Activated T-helper 1 cell treated with anti-CD3 and anti-CD28 coated beads, Interleukin-2, amount 50 U/mL, for 16 hours (primary cell): Measurements from ENCODE around the gene GRB2.
A peak's percentile ranks its signal among the peaks of the same experiment; 100 is the strongest.

Source experiments
- DNase-seq, 2 donors: peaks; one replicate each; pipeline ENCODE4 v3.0.0-alpha.2; 2020; ENCODE audit warnings: low read depth in 1 of 2, low spot score in 1 of 2

Gene GRB2

DNA sequence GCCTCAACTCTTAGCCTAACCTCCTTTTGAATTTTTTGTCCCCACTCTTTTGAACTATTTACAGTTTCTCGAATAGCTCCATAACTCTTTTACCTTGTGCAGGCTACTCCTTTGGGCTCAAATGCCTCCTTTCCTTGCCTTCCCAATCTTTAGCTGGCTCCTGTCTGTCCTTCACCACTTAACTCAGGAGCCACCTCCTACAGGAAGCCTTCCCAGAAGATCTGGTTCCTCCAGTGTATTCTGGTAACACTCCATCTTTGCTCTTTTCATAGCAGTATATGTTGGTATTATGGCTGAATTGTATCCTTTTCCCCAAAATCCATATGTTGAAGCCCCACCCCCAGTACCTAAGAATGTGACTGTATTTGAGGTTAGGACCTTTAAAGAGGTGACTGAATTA, 9.0 kb upstream of the GRB2 start:
- no peak for DNase-seq

DNA sequence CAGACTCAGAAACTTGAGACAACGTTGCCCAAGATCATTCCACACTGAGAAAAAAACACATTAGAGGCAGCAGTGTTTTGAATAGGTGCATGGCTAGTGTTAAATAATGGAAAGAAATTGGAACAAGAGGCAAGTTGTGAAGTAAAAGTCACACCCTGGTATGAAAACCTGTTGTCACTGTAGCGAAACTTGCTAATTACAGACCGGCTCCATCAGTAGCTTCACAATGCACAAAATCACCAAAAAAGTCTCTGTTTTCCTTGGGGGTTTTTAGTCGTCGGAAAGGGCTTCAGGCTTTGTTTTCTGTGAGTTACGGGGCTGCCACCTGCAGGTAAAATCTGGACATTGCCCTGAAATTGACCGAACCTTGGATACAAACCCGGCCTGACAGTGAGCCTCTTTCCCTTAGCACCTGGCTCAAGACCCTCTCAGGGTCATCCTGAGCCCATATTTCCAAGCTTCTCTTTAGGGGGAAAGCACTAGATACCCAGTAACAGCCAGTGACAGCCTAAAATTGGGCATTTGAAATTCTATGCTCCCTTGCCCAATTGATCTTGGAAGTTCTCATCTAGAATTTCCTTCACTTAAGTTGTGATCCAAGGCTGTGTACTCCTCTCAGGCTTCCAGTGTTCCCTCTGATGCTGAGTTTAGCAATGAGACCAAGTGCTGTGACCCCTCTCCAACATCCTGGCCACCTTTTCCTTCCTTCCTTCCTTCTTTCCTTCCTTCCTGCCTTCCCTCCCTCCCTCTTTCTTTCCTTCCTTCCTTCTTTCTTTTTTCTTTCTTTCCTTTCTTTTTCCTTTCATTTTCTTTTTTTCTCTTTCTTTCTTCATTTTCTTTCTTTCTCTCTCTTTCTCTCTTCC, 7.2 kb upstream of the GRB2 start:
- peak; percentile 30 to 56 for DNase-seq

DNA sequence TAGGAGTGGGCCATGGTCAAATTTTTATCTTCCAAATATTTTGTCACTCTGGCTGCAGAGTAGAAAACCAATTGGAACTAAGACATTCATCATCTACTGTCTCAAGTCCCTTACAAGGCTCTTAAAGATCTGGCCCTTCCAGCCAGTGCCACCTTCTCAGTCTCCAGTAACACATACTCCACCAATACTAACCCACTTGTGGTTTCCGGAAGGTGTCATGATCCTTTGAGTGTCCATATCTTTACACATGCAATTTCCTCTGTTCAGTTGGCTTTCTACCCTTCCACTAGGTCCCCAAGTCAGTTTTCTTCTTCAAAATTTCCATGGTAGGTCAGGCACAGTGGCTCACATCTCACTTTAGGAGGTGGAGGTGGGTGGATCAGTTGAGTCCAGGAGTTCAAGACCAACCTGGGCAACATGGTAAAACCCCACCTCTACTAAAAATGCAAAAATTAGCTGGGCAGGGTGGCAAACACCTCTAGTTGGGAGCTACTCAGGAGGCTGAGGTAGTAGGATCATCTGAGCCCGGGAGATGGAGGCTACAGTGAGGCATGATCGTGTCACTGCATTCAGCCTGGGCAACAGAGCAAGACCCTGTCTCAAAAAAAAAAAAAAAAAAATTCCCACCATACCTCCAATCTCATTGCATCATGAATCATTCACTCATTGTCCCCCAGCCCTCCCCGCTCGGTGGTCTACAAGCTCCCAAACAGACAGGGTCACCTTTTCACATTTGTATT, 6.0 kb upstream of the GRB2 start:
- no peak for DNase-seq

DNA sequence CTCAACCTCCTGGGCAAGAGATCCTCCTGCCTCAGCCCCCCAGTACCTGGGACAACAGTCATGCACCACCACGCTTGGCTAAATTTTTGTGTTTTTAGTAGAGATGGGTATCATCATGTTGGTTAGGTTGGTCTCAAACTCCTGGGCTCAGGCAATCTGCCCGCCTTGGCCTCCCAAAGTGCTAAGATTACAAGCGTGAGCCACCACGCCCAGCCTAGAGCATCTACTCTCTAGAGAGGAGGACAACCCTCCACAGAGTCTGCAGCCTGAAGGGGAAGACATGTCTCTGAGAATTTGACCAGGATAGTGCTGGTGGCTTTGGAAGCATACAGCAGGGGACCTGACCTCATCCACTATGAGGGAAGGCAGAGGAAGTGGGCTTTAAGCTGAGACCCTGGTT, 4.7 kb upstream of the GRB2 start:
- no peak for DNase-seq

DNA sequence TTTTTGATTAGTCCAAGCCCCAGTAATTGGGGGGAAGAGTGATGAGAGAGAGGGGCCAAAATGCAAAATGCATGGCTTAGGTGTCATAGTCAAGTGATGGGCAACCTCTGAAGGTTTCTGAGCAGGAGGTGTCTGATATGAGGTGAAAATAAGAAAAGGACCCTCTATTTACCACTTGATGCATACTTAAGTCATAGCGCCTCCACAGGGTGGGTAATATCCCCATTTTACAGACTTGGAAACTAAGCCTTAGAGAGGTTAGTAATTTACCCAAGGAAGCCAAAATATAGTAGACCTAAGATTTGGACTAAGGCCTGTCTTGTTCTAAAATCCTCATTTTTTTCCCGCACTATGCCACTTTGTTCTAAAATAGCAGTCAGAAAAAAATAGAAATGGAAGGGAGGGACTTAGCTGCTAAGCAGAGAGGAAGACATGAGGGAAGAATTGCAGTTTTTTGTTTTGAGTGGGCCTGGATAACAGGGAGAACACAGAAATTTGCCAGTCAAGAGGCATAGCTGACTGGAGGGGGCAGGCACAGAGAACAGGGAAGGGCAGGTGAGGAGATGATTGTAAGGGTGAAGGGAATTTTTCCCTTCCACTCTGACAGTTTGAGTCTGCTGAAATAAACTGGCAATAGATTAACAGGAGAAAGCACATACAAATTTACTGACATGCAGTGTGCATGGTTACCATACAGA, 2.3 kb upstream of the GRB2 start:
- no peak for DNase-seq

DNA sequence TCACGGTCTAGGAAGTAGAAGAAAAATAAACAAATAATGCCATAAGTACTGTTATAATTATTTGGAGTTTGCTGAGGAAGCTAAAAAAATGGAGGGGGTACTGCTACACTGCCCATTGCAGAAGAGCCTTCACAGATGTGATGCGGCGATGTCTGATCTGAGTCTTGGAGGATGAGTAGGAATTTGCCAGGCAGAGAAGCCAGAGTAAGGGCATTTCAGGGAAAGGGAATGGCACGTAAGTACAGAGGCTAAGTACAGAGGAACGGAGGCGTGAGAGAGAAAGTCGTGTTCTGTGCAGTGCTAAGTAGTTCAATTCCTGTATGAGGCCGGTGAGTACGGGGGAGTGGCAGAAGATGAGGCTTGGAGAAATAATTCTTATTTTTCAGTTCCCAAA, 741 bp upstream of the GRB2 start:
- no peak for DNase-seq

DNA sequence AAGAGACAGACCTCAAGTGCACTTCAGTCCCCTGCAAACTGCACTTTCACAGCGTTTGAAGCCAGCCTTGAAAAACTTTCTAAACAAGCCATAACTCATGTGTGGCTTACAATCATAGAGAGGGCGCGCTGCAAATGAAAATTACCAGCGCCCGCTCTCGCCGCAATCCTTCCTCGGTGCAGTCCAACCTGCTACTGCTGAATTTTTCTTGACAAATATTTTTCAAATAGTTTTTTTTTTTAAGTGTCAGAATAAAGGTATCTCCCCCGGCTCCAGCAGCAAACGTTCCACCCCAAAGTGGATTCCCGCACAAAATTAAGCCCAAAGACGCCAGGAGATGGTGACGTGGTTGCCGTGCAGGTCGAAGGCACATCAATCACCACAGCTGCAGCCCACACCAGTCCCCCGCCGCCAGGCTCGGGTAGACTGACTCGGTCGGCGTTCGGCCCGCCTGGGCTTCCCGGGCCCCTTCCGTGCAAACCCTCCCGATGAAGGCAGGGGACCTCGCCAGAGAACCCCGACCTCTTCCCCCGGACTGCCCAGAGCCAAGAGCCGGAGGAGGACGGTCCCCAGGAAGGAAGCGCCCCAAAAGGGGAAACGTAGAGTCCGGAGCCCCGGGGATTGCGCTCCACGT, 630 bp downstream of the GRB2 start:
- DNase-seq: peak; percentile 13 to 36

DNA sequence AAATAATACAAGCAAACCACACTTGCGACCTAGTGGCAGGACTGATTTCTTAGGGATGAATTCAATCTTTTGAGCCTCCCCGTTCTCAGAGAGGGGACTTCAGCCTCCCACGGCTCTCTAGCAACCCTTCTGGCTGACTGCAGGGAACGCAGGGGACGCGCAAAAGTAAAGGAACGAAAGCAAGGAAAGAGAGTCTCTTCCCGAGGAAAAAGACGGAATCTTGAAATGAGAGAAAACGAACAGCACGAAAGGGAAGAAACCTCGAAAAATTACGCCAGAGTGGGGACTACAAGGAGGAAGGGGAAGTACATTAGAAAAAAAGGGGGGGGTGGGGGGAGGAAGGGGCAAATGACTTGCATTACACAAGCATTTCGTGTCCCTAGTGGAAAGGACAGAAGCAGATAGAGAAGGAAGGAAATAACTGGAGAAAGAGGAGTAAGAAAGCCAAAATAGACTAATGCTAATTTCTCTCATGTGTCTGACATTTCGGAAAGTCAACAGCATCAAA, 1.2 kb downstream of the GRB2 start:
- peak in 1 of 2 donors; percentile 13 for DNase-seq

DNA sequence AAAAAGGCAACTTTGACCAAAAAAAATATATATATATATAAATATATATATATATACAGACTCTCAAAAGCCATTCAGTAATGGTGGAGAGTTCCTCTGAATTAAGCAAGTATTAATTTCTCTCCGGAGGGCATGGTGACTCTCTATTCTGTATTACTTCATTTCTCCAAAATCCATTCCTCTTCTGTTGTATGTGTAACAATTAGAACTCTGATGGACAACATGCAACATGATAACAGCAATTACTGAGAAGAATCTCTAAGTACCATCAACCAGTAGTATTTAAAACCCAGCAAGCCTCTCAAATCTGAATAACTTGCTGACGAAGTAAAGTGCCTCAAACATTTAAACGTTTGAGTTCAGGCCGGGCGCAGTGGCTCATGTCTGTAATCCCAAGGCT, 2.3 kb downstream of the GRB2 start:
- no peak for DNase-seq

DNA sequence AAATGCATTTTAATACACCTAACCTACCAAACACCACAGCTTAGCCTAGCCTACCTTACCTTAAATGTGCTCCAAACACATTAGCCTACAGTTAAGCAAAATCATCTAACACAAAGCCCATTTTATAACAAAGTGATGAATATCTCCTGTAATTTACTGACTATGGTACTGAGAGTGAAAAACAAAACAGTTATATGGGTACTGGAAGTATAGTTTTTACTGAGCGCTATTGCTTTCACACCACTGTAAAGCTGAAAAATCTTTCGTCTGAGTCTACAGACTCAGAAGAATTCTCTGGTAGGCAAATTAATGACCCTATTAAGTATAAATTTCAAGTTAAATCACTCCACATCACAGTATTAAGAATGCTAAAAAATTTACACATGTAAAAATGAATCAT, 3.5 kb downstream of the GRB2 start:
- no peak for DNase-seq

DNA sequence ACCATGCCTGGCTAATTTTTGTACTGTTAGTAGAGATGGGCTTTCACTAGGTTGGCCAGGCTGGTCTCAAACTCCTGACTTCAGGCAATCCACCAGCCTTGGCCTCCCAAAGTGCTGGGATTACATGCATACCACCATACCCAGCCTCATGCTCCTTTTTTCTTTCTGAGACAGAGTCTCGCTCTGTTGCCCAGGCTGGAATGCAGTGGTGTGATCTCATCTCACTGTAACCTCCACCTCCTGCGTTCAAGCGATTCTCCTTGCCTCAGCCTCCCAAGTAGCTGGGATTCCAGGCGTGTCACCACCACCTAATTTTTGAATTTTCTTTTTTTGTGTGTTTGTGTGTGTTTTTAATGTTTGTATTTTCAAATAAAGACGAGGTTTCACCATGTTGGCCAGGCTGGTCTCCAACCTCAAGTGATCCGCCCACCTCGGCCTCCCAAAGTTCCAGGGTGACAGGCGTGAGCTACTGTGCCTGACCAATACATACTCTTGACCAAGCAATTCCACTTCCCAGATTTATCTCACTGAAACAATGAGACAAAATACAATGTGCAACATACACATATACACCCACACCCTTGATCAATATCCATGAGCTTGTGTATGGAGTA, 5.0 kb downstream of the GRB2 start:
- no peak for DNase-seq

DNA sequence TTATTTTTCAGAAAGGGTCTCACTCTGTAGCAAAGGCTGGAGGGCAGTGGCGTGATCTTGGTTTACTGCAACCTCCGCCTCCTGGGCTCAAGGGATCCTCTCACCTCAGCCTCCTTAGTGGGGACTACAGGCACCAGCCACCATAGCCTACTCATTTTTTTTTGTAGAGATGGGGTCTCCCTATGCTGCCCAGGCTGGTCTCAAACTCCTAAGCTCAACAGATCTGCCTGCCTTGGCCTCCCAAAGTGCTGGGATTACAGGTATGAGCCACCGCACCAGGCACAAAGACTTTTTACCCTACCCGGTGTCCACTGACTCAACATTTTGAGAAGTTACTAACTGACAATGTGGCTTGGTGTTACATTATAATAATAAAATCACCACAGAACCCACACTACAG, 7.2 kb downstream of the GRB2 start:
- DNase-seq: no peak

DNA sequence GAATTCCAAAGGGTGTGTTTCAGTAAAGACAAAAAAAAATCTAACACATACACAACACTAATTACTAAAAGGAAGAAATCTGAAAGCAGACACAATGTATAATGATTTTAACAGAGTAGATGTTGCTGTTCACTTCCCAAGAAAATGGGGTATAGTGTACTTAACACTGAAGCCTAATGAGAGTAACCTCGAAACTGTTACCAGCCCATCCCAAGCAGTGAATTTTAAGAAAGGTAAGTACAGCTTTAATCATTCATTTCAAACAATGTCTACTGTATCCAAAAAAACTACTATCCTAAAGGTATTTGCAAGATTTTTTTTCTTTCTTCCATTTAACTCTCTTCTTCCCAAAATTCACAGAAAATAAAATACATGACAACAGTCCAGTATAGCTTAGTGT, 8.3 kb downstream of the GRB2 start:
- no peak for DNase-seq

DNA sequence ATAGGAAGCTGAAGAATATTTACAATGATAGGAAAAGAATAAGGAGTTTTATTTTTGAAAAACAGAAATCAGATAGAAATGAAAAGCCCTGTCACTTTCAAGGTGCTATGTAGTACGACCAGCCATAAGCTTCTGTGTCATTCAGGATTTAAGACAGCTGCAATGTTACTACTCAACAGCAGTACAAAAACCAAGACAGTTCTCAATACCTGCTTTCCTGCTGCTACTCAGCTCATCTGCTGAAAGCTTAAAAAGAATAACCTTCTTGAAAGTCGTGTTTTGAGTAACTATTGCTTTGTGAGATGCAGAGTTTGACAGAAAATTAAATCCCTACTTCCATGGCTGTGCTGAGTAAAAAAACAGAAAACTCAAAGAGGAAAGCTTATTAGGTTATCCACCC, 8.7 kb downstream of the GRB2 start:
- DNase-seq: no peak

DNA sequence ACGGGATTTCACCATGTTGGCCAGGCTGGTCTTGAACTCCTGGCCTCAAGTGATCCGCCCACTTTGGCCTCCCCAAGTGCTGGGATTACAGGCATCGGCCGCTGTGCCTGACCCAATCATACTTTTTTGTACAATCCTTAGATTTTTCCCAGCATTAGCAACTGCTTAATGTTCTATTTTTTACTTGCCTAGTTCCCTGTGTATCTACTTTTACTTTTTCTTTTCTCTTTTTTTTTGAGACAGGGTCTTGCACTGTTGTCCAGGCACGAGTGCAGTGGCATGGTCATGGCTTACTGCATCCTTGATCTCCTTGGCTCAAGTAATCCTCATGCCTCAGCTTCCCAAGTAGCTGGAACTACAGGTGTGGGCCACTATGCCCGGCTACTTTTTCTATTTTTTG, 9.5 kb downstream of the GRB2 start:
- DNase-seq: no peak

DNA sequence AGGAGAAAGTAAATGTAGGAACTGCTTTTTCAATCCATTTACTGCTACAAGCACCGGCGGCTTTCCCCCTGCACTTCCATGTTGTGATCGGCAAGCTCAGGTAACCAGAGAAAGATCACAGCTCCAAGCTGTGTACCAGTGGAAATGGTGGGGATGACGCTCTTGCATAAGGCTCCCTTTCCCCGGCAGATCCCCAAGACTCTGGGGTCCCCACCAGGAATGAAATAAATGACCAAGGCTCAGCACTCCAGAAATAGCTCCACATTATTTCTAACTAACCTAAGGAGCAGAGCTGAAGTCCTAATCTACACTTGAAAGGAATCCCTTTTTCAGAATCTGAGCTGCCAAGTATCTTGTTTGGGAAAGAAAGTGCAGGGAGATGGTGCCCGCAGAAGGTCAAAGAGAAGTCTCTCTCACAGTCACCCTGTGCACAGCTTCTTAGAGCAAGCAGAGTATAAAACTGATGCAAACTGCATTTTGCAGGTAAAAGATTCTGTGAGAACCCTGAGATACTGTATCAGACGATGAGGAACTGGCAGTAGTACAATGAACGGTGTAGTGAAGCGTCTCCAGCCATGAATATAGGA, 11.1 kb downstream of the GRB2 start:
- no peak for DNase-seq

DNA sequence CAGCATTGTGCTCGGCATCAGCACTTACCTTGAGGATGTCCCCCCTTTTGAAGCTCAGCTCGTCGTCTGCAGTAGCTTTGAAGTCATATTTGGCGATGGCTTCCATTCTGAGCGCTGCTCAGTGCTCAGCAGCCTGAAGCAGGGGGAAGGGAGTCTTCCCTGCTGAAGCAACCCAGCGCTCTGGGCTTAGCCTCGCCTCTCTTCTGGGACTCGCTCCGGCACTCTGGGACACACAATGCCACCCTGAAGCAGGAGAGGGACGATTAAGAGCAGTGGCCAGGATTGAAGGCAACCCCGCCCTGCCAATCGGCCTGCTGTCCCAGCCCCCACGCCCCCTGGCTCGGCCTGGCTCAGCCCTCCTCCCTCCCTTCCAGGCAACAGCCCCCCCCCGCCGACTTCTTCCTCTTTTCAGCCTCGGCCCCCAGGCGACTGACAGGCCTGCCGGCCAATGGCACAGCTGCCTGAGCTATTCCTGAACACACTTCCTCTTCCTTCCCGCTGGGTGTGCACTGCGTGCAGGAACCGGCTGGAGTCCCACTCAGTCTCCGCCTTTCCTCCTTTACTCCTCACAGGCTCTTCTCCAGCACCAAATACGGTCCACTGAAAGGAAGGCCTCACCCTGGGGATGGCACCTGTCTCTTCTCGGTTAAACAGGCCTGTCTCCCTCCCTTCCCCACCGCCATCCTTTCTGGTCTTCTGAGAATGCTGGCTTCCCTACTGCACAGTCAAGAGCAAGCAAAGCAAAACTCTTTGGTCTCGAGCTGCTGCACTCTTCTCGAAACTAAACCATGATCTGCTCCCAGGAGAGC, 11.8 kb downstream of the GRB2 start:
- DNase-seq: peak; percentile 61 to 69

DNA sequence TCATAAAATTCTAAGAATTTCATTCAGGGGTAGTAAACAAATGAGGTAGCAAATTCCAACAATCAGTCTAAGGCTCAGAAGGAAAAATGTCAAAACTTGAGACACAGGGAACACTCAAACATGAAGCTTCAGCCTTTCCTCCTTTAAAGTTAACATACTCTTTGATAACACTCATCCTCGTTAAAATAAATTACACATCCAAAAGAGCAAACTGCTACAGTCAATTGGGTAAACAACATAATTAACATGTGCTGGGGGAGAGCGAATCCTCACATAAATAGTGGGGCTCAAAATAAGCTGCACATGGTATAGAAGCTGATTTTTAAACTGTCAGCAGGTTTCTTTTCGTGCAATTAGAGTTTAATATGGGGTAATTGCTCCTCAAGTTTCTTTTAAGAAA, 12.9 kb downstream of the GRB2 start:
- no peak for DNase-seq

DNA sequence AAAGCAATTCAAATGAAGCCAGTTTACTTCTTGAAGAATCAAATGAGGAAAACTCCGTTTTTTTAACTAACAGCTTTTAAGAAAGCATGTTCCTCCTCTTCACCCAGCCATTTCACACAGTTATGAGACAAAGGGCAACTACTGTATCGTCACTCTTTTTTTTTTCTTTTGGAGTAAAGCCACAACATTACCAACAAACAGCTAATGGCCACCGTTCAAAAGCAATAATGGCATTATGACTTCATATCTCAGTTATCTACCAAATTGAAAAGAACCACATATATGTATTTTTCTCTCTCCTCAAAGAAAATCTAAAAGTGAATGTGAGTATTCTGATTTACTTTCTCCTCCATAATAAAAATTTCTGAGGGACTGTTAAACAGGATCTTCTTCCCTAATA, 14.5 kb downstream of the GRB2 start:
- no peak for DNase-seq
